Body of pancreas (tissue), 4 donors: Measurements from ENCODE around the gene HERC3.

Experiments
- POLR2A ChIP-seq, 3 donors: fragments of 450-650 bp; IDR thresholded peaks; one replicate each; pipeline ENCODE4 v1.6.1; 2016; ENCODE audit warnings: antibody characterized with exemption in 3 of 3, mild to moderate bottlenecking in 2 of 3
- TF ChIP-seq, protein P1 (sequence below), 7 experiments: fragments of 450-650 bp in 4 of 7; fragments of 200-600 bp in 3 of 7; sonication (generic) in 3 of 7; IDR thresholded peaks; one replicate each; pipeline ENCODE4 v1.5.1; 2016 to 2019; ENCODE audit warnings: antibody characterized with exemption in 7 of 7

DNA sequence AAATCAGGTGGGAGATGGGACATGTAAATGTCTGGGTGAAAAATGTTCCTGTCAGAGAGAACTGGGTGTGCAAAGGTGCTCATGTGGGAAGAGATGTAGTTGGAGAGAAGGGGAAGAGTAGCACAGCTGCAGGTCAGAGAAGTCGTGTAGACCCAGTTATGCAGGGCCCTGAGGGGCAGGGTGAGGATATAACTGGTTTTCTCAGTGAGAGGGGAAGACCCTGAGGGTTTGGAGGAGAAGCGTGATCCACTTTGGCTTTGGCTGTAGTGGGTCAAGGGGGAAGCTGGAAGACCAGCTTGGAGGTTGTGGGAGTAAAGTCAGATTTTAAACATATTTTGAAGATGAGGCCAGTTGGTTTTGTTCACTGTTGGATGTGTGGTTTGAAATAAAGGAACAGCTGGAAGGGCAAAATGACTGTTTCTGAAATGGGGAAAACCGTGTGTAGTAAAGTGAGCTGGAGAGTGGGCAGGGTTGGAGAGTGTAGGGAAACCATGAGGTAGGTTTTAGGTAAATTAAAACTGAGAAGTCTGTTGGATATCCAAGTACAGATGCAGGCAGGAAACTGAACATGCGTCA is 61.2 kb downstream of the HERC3 start:
- TF ChIP-seq, protein P1, sequence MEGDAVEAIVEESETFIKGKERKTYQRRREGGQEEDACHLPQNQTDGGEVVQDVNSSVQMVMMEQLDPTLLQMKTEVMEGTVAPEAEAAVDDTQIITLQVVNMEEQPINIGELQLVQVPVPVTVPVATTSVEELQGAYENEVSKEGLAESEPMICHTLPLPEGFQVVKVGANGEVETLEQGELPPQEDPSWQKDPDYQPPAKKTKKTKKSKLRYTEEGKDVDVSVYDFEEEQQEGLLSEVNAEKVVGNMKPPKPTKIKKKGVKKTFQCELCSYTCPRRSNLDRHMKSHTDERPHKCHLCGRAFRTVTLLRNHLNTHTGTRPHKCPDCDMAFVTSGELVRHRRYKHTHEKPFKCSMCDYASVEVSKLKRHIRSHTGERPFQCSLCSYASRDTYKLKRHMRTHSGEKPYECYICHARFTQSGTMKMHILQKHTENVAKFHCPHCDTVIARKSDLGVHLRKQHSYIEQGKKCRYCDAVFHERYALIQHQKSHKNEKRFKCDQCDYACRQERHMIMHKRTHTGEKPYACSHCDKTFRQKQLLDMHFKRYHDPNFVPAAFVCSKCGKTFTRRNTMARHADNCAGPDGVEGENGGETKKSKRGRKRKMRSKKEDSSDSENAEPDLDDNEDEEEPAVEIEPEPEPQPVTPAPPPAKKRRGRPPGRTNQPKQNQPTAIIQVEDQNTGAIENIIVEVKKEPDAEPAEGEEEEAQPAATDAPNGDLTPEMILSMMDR (IDR thresholded peaks at IDR 0.05), result no peak
- TF ChIP-seq POLR2A (IDR thresholded peaks at IDR 0.05), result no peak
